ENCODE results near the gene CSF2RB.

The CSF2RB gene

GRCh38 chr22:36948273-36949225 lies 35.1 kb downstream of the CSF2RB start:
- TF ChIP-seq CTCF (IDR thresholded peaks at IDR 0.05; ENCODE audit: low read depth, low read length), result no peak
- DNase-seq (ENCODE audit: extremely low read depth, low read depth), result no peak

- DNase-seq (ENCODE audit: extremely low read depth, low read depth), result no peak
- TF ChIP-seq CTCF (IDR thresholded peaks at IDR 0.05; ENCODE audit: low read depth, low read length), result no peak
Measured at GRCh38 chr22:36950797-36951590, 37.6 kb downstream of the CSF2RB start.

GRCh38 chr22:36951746-36952145 lies 38.3 kb downstream of the CSF2RB start:
- DNase-seq (ENCODE audit: extremely low read depth, low read depth), result no peak
- TF ChIP-seq CTCF (IDR thresholded peaks at IDR 0.05; ENCODE audit: low read depth, low read length), result no peak

DNA sequence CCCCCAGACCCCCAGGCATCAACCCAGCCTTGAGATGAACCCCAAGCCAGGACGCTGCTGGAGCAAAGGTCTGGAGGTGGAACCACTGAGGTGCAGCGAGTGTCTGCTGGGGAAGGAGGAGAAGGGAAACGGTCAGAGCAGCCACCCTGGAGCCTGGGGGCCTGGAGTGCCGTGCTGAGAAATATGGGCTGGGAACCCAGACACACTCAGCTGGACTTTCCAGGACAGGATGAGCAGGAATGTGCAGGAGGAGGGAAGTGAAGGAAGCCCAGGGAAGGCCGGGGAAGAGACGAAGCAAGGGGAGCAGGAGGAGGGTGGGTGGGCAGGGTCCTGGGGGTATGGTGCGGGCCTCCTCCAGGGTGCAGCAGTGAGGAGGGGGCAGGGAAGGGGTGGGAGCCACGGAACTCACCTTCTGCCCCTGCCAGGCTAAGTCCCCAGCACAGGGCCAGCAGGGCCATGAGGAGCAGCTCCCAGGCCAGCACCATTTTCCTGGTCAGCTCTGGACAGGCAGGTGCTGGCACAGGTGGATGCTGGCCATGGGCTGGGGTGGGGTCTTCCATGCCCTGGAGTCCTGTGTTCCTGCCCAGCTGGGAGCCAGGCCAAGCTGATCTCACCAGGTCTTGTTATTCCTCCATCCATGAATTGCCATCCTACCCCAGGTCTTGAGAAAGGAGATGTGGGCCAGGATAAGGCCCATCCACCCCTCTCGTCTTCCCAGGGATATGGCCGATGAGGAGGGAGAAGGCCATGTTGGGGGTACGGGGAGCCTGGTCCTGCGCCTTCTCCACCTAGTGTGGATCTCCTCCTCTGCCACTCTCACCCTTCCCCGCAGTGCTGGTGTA lies 40.0 kb downstream of the CSF2RB start:
- no peak for DNase-seq (ENCODE audit: extremely low read depth, low read depth)
- no peak for TF ChIP-seq CTCF (IDR thresholded peaks at IDR 0.05; ENCODE audit: low read depth, low read length)

- TF ChIP-seq CTCF (IDR thresholded peaks at IDR 0.05; ENCODE audit: low read depth, low read length), result no peak
- DNase-seq (ENCODE audit: extremely low read depth, low read depth), result no peak
Measured at GRCh38 chr22:36954251-36955014, 41.0 kb downstream of the CSF2RB start.

- TF ChIP-seq CTCF (IDR thresholded peaks at IDR 0.05; ENCODE audit: low read depth, low read length), result no peak
- DNase-seq (ENCODE audit: extremely low read depth, low read depth), result no peak
Measured at GRCh38 chr22:36955691-36956090, 42.3 kb downstream of the CSF2RB start.

All from AG09319 (cell line).